Endodermal cell (in vitro differentiated cells): ENCODE results near the gene GLRA2. TPM values are rescaled to one million over a fixed set of nuclear protein-coding genes. Genes with fewer than 3 reads are reported as not detected.

ENCODE experiments used
- DNase-seq: peaks from one replicate; pipeline ENCODE4 v3.0.0-alpha.2; 2017
- H3K27ac ChIP-seq: 2 replicates; pipeline ENCODE4 v1.5.1; 2013; ENCODE audit warnings: mild to moderate bottlenecking, low read depth, low read length, moderate library complexity
- H3K27me3 ChIP-seq: 2 replicates; pipeline ENCODE4 v1.6.1; 2013; ENCODE audit warnings: mild to moderate bottlenecking, low read length, moderate library complexity; ENCODE audit not compliant: insufficient read depth, control insufficient read depth, poor library complexity, severe bottlenecking
- H3K36me3 ChIP-seq: 2 replicates; pipeline ENCODE4 v1.7.0; 2013; ENCODE audit warnings: mild to moderate bottlenecking, low read length, moderate library complexity; ENCODE audit not compliant: control insufficient read depth, insufficient read depth
- H3K4me1 ChIP-seq: one replicate; pipeline ENCODE4 v1.7.0; 2013; ENCODE audit warnings: low read length; ENCODE audit not compliant: control insufficient read depth, insufficient read depth
- H3K4me3 ChIP-seq: 2 replicates; pipeline ENCODE4 v1.5.1; 2013; ENCODE audit warnings: mild to moderate bottlenecking, low read length, moderate library complexity
- H3K9ac ChIP-seq: 2 replicates; pipeline ENCODE4 v1.6.1; 2013; ENCODE audit warnings: mild to moderate bottlenecking, low read length, moderate library complexity; ENCODE audit not compliant: poor library complexity, severe bottlenecking; ENCODE audit errors: extremely low read depth
- H3K9me3 ChIP-seq: 2 replicates; pipeline ENCODE4 v1.6.1; 2013; ENCODE audit warnings: mild to moderate bottlenecking, low read length, moderate library complexity; ENCODE audit not compliant: control insufficient read depth
- H3K27ac Mint-ChIP-seq: 2 replicates; pipeline ENCODE4 v1.8.0; 2020; ENCODE audit warnings: mixed read lengths
- H3K27me3 Mint-ChIP-seq: 2 replicates; pipeline ENCODE4 v1.8.0; 2021; ENCODE audit warnings: mild to moderate bottlenecking, mixed read lengths; ENCODE audit not compliant: insufficient read depth
- H3K36me3 Mint-ChIP-seq: 2 replicates; pipeline ENCODE4 v1.8.0; 2020; ENCODE audit warnings: low read depth, mixed read lengths
- H3K4me1 Mint-ChIP-seq: 2 replicates; pipeline ENCODE4 v1.8.0; 2020; ENCODE audit warnings: mixed read lengths
- H3K4me3 Mint-ChIP-seq: 2 replicates; pipeline ENCODE4 v1.8.0; 2020; ENCODE audit warnings: mild to moderate bottlenecking, moderate library complexity, mixed read lengths
- H3K9me3 Mint-ChIP-seq: 2 replicates; pipeline ENCODE4 v1.8.0; 2020; ENCODE audit warnings: mild to moderate bottlenecking, mixed read lengths
- CTCF ChIP-seq: fragments of 200-600 bp; sonication (generic); conservative IDR thresholded peaks from 2 replicates; pipeline ENCODE4 v1.5.0; 2021; ENCODE audit warnings: antibody characterized with exemption, mild to moderate bottlenecking
- WGBS, 2 experiments: methylation state at CpG; one replicate each; pipeline versions ENCODE4 v1.1.5 to v1.1.7; 2013; ENCODE audit warnings: missing lambda C conversion rate in 2 of 2, mixed read lengths in 1 of 2; ENCODE audit not compliant: insufficient coverage in 1 of 2, insufficient read length in 1 of 2; 5-methylcytosine and 5-hydroxymethylcytosine counted together
- total RNA-seq, 2 donors: library from RNA; stranded (reverse); fragmentation: NEBNext Ultra II Directional in 1 of 2; extraction: Animal tissue kit (Norgen Biotek cat#: 25700) in 1 of 2; gene quantifications; 2 replicates in 1 of 2; 3 replicates in 1 of 2; pipeline ENCODE4 v1.2.1, GENCODE V29; 2021

The GLRA2 gene
- total RNA-seq, 2 donors from 2014 or later, result not detected

GRCh38 chrX:14702145-14702544 is 172.8 kb downstream of the GLRA2 start:
- DNase-seq, result no peak
- no peak overlapping the region for H3K9ac ChIP-seq
- Mint-ChIP-seq H3K27me3 (no peaks in the 10 kb centered on the region), H3K36me3 (no peaks in the 10 kb centered on the region), H3K9me3 (peaks cover 17% of the 10 kb centered on the region), H3K4me1 (peaks cover 5% of the 10 kb centered on the region), H3K27ac (no peak overlapping the region), H3K4me3 (no peak overlapping the region)
- no peak overlapping the region for H3K4me3 ChIP-seq
- no peaks in the 10 kb centered on the region for H3K9me3 ChIP-seq
- no peaks in the 10 kb centered on the region for H3K4me1 ChIP-seq
- no peaks in the 10 kb centered on the region for H3K36me3 ChIP-seq
- no peak overlapping the region for H3K27ac ChIP-seq
- no peak for TF ChIP-seq CTCF
- no peaks in the 10 kb centered on the region for H3K27me3 ChIP-seq

- H3K4me1 Mint-ChIP-seq, result peaks cover 3% of the 10 kb centered on the region
- H3K27me3 Mint-ChIP-seq, result no peaks in the 10 kb centered on the region
- H3K27ac Mint-ChIP-seq, result no peak overlapping the region
- H3K36me3 Mint-ChIP-seq, result no peaks in the 10 kb centered on the region
- peaks cover 39% of the 10 kb centered on the region for H3K9me3 Mint-ChIP-seq
- peak; percentile 49 for TF ChIP-seq CTCF
- 92% methylated on average over 2 of the region's 3 CpGs; no CpG with 5 or more reads in 1 of the 2 experiments for WGBS, 2 experiments
- no peak overlapping the region for H3K27ac ChIP-seq
- H3K4me3 ChIP-seq, result no peak overlapping the region
- H3K4me1 ChIP-seq, result no peaks in the 10 kb centered on the region
- H3K27me3 ChIP-seq, result no peaks in the 10 kb centered on the region
- DNase-seq, result no peak
- H3K36me3 ChIP-seq, result no peaks in the 10 kb centered on the region
- H3K9me3 ChIP-seq, result no peaks in the 10 kb centered on the region
- H3K4me3 Mint-ChIP-seq, result no peak overlapping the region
- no peak overlapping the region for H3K9ac ChIP-seq
These were observed 182.8 kb downstream of the GLRA2 start for GRCh38 chrX:14712096-14712495.

DNA sequence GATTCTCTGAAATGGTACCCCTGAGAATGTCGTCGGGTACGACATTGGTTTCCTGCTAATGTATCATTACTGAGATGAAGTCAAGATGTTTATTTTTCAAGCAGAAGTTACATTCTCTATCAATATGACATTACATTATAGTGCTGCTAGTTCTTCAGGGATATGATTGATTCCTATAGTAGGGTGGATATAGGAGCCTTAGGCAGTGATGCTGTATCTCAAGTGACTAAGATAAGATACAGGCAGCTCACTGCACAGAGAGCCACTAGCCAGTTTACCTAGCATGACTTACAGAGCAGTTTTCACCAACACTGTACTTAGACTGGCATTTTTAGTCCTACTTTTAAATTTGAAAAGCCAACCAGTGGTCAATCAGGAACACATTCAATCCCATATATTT is 188.6 kb downstream of the GLRA2 start:
- no peak overlapping the region for H3K4me3 ChIP-seq
- Mint-ChIP-seq H3K9me3 (peaks cover 24% of the 10 kb centered on the region), H3K27ac (no peak overlapping the region), H3K4me1 (no peaks in the 10 kb centered on the region), H3K4me3 (no peak overlapping the region), H3K36me3 (no peaks in the 10 kb centered on the region), H3K27me3 (no peaks in the 10 kb centered on the region)
- WGBS, 2 experiments, result 100% methylated on average over 3 of the region's 3 CpGs; no CpG with 5 or more reads in 1 of the 2 experiments
- no peaks in the 10 kb centered on the region for H3K36me3 ChIP-seq
- no peak overlapping the region for H3K9ac ChIP-seq
- DNase-seq, result no peak
- TF ChIP-seq CTCF, result no peak
- no peak overlapping the region for H3K27ac ChIP-seq
- H3K4me1 ChIP-seq, result no peaks in the 10 kb centered on the region
- H3K9me3 ChIP-seq, result no peaks in the 10 kb centered on the region
- no peaks in the 10 kb centered on the region for H3K27me3 ChIP-seq
